Medulla oblongata (tissue), 1 donor: ENCODE results near the gene FAM8A1.
"Not testable (repeated sequence)": the region's sequence is repeated elsewhere in the genome, so short reads cannot be mapped to it uniquely, and the experiment has no call there.

Source experiments
- DNase-seq: peaks from one replicate; pipeline ENCODE4 v3.0.0-alpha.2; 2015; ENCODE audit errors: extremely low spot score

Gene FAM8A1

GRCh38 chr6:17599877-17600526, at the start of gene FAM8A1:
FAM8A1 (plus strand) TSS chr6:17600302; CDS start chr6:17600410, 108 bp downstream.
- DNase-seq = peak; percentile 97

GRCh38 chr6:17551383-17551958, 48.6 kb upstream of the FAM8A1 start:
- DNase-seq = no peak

- DNase-seq = no peak
Measured at GRCh38 chr6:17552861-17553260, 47.2 kb upstream of the FAM8A1 start.

- no peak for DNase-seq
Measured at GRCh38 chr6:17556014-17556413, 44.1 kb upstream of the FAM8A1 start.

GRCh38 chr6:17562636-17563035, 37.5 kb upstream of the FAM8A1 start:
- no peak for DNase-seq

DNA sequence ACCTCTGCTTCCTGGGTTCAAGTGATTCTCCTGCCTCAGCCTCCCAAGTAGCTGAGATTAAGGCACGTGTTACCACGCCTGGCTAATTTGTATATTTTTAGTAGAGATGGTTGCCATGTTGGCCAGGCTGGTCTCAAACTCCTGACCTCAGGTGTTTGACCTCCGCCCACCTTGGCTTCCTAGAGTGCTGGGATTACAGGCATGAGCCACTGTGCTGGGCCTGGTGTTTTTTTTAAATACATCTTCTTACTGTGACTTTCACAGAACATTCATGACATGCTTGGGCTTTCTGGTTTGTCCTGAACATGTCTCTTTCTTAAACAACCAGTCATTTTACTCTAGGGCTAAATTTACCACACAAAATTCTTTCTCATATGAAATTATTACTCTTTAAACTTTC, 34.7 kb upstream of the FAM8A1 start:
- no peak for DNase-seq

- DNase-seq = no peak
Measured at GRCh38 chr6:17574866-17575560, 25.1 kb upstream of the FAM8A1 start.

GRCh38 chr6:17577059-17577458, 23.0 kb upstream of the FAM8A1 start:
- no peak for DNase-seq

- DNase-seq = peak; percentile 27
Measured at GRCh38 chr6:17580518-17581048, 19.5 kb upstream of the FAM8A1 start.

DNA sequence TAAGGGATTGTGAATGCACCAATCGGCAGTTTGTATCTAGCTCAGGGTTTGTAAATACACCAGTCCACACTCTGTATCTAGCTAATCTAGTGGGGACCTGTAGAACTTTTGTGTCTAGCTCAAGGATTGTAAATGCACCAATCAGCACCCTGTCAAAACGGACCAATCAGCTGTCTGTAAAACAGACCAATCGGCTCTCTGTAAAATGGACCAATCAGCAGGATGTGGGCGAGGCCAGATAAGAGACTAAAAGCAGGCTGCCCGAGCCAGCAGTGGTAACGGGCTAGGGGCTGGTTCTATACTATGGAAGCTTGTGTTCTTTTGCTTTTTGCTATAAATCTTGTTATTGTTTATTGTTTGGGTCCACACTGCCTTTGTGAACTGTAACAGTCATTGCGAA, 18.8 kb upstream of the FAM8A1 start:
- not testable (repeated sequence) for DNase-seq

DNA sequence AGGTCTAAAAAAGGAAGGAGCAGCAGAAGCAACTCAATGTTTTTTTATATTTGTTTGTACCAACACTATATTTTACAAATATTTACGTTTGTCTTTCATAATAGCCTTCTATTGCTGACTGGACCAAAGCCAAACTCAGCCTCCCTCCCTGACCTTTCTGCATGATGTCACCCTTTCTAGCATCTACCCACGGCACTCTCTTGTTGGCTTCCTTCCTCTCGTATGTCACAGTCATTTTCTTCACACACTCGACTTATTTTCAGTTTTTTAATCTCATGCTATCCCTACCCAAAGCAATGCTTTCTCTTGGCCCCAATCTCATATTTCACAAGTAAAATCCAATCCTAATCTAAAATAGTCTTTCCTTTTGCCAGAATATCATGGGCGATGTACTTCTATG, 16.3 kb upstream of the FAM8A1 start:
- DNase-seq = no peak

GRCh38 chr6:17584241-17584803, 15.8 kb upstream of the FAM8A1 start:
- peak; percentile 92 for DNase-seq

- DNase-seq = no peak
Measured at GRCh38 chr6:17585766-17586490, 14.2 kb upstream of the FAM8A1 start.

GRCh38 chr6:17586623-17587022, 13.5 kb upstream of the FAM8A1 start:
- DNase-seq = not testable (repeated sequence)

- no peak for DNase-seq
Measured at GRCh38 chr6:17588011-17588410, 12.1 kb upstream of the FAM8A1 start.

GRCh38 chr6:17589406-17590096, 10.6 kb upstream of the FAM8A1 start:
- no peak for DNase-seq

GRCh38 chr6:17591287-17591686, 8.8 kb upstream of the FAM8A1 start:
- peak; percentile 26 for DNase-seq

DNA sequence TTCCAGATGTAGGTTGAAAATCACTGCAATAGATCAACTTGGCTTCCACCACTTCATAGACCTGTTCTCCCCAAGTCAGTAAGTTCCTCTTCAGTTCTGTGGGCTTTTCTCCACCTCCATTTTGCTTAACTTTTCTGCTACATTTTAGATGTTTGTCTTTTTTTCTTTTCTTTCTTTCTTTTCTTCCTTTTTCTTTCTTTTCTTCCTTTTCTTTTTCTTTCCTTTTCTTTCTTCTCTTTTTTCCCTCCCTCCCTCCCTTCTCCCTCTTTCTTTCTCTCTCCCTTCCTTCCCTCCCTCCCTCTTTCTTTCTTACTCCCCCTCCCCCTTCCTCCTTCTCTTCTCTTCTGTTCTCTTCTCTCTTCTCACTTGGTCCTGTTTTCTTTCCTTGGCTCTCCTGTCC, 6.9 kb upstream of the FAM8A1 start:
- DNase-seq = no peak

DNA sequence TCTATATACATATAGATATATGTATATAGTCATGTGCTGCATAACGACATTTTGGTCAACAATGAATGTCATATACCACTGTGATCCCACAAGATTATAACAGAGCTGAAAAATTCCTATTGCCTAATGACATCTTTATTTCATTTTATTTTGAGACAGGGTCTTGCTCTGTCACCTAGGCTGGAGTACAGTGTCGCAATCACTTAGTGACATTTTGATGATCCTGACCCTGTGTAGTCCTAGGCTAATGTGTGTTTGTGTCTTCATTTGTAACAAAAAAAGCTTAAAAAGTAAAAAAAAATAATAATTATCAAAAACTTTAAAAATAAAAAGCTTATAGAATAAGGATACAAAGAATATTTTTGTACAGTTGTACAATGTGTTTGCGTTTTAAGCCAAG, 4.0 kb upstream of the FAM8A1 start:
- DNase-seq = no peak

DNA sequence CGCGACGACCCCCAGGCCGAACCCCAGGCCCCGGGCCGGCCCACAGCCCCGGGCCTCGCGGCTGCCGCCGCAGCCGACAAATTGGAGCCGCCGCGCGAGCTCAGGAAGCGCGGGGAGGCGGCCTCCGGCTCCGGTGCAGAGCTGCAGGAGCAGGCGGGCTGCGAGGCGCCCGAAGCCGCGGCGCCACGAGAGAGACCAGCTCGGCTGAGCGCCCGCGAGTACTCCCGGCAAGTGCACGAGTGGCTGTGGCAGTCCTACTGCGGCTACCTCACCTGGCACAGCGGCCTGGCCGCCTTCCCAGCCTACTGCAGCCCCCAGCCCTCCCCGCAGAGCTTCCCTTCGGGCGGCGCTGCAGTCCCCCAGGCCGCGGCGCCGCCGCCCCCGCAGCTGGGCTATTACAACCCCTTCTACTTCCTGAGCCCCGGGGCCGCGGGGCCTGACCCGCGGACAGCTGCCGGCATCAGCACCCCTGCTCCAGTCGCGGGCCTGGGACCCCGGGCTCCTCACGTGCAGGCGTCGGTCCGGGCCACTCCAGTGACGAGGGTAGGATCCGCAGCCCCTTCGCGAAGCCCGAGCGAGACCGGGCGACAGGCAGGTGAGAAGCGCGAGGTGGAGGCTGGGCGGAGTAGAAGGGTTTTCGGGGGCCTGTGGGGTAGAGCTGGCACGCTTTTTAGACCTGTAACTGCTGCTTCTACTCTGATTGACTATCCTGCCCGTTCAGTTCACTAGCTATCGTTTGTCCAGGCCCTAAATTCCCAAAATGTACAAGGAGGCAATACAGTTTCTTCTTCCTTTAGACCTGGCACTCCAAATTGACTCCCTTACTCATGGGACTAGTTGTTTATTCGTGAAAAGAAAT, 654 bp downstream of the FAM8A1 start:
- peak; percentile 50 for DNase-seq
